GM18951 (cell line): ENCODE data around the gene CYB561.

Experiments used
- POLR2A ChIP-seq: IDR thresholded peaks from 4 replicates; pipeline ENCODE4 v1.6.1; 2011; ENCODE audit warnings: mild to moderate bottlenecking; ENCODE audit not compliant: insufficient read length, insufficient read depth; ENCODE audit errors: extremely low read depth
- in situ Hi-C: fragments of 300-500 bp; cut with MboI; formaldehyde crosslinking; loops from one replicate; pipeline ENCODE4 v1.12.0; 2022; ENCODE audit warnings: low sequenced_read_pairs, mixed read lengths, inconsistent platforms; ENCODE audit not compliant: unreplicated experiment

CYB561 gene

GRCh38 chr17:63418540-63418939 is 27.6 kb downstream of the CYB561 start:
- in situ Hi-C loops, result no loop called here
- TF ChIP-seq POLR2A, result no peak

DNA sequence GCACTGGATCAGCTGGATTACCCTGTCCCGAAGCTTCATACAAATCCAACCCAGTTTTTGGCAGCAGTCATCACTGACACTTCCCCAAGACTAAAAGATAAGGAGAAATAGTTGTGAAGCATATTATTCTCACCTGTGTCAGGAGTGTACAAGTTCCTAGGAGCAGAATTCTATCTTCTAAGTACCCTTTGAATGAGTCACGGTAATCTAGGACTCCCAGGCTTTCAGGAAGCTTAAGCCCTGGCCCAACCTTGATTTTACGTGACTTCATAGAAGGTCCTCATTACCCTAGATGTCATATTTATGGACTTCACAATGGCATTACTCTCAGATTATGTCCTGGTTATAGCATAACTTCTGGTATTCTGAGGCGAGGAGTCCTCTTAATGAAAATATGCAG is 31.9 kb downstream of the CYB561 start:
- in situ Hi-C loops, result no loop called here
- TF ChIP-seq POLR2A, result no peak

- in situ Hi-C loops, result no loop called here
- no peak for TF ChIP-seq POLR2A
These were observed 33.0 kb downstream of the CYB561 start for GRCh38 chr17:63413128-63413527.

DNA sequence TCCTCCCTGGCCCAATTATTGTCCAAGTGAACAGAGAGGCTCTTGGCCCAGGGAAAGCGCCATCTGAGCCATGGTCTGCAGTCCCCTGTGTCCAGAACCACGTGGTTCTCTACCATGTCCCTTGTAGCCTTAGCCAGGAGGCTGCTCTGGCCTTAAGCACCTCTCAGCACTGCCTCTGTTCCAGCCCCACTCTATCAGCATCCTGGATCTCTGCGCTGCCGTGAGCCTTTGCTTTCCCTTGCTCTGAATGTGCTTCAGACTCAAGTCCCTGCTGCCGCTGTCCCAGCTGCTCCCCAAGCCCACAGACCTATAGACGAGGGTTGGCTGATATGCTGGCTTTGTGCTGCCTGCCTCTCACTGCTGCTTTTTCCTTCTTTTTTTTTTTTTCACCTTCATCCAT is 33.9 kb downstream of the CYB561 start:
- no peak for TF ChIP-seq POLR2A
- in situ Hi-C loops, result no loop called here

DNA sequence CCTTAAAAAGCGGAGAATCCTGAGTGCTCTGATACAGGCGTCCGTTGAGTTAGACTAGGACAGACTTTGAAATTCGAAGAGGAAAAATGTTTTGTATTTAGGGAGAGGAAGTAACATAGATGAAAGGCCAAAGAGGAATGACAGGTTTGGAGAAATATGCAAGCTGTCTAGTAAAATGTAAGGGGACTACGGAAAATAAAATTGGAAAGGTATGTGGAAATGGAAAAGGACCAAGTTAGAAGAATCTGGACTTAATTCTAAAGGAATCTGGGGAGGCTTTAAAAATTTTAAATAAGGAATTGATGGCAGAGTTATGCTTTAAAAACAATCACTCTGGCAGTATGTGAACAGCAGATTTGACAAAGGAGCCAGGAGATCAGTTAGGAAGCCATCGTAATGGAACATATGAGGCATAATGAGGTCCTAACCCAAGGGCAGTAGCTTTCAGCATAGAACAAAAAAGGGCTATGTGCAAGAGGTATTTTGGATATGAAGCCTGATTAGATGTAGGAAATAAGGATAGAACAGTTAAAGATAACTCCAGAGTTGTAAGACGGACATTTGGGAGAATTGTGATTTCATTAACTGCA is 38.3 kb downstream of the CYB561 start:
- no peak for TF ChIP-seq POLR2A
- in situ Hi-C loops, result no loop called here

DNA sequence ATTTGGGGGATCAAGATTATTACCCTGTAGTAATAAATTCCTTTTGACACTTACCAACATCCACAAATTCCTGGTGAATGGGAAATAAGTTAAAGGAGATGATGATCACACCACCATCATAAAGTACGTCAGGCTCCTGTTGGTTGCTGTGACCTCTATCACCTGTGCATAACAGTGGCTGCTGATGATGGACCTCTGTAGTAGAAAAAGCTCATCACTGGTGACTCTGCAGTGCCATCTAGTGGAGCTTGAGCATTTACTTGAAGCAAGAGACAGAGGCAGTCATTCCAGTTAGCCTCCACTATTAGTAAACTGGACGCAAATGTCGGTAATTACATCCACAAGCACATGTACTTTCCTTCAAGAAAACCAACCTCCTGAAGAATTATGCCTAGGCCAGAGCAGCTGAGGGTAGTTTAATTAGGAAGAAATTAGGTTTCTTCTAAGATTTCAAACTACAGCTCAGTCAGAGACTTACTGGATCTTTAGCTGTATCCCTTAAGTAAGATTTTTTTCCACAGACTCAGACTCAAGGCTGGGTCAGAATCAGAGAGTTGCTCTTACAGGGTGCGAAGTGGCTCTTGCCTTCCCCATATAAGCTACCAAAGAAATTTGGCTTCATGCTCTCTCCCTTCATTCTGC is 39.3 kb downstream of the CYB561 start:
- TF ChIP-seq POLR2A, result no peak
- in situ Hi-C loops, result no loop called here

DNA sequence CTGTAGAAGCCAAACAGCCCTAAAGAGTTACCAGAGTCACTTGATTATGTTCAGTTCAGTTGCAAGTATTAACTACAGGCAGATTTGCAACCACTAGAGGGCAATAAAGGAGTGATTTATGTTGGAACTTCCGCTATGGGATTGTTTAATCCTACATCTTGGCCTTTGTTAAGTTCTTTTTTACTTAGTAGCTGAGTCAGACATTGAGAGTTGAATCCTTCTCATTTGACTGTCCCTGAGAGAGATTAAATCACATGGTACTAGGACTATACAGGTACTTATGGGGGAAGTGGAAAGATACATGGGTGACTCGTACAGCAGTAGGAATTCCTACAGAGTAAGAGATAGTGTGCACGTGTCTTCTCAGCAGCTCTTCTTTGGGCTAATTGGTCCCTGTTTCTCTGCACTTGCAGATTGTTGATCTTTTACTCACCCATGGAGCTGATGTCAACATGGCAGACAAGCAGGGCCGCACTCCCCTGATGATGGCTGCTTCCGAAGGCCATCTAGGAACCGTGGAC is 40.3 kb downstream of the CYB561 start:
- in situ Hi-C loops, result no loop called here
- TF ChIP-seq POLR2A, result no peak

DNA sequence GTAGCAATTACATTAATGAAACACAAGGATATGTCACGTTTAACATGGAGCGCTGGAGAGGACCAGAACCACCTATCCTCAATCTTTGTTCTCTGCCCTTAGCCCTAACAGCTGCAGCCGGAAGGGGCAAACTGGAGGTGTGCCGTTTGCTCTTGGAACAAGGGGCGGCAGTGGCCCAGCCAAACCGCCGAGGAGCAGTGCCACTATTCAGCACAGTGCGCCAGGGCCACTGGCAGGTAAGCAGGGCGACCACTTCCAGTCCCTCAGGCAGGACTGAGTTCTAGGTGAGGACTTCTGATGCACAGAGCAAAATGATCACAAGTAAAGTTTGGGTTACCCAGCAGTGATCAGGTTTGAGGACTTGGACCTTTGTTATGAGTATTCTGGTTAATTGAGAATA is 41.1 kb downstream of the CYB561 start:
- in situ Hi-C loops, result no loop called here
- no peak for TF ChIP-seq POLR2A

- in situ Hi-C loops, result no loop called here
These were observed 43.5 kb downstream of the CYB561 start for GRCh38 chr17:63402431-63403212.

GRCh38 chr17:63399856-63400255 is 46.2 kb downstream of the CYB561 start:
- in situ Hi-C loops, result loop anchor here (25.0 kb wide), 2 partner anchors 313 to 713 kb away; no protein-coding TSS in a partner anchor
- no peak for TF ChIP-seq POLR2A

More at GRCh38 chr17:63402431-63403212, 43.5 kb downstream of the CYB561 start:
- no peak for TF ChIP-seq POLR2A

- in situ Hi-C loops, result loop anchor here (25.0 kb wide), 2 partner anchors 312 to 712 kb away; no protein-coding TSS in a partner anchor
- no peak for TF ChIP-seq POLR2A
These were observed 46.8 kb downstream of the CYB561 start for GRCh38 chr17:63399316-63399715.

- in situ Hi-C loops, result loop anchor here (25.0 kb wide), 2 partner anchors 311 to 711 kb away; no protein-coding TSS in a partner anchor
- TF ChIP-seq POLR2A, result no peak
These were observed 47.4 kb downstream of the CYB561 start for GRCh38 chr17:63398680-63399079.

- TF ChIP-seq POLR2A, result no peak
- in situ Hi-C loops, result loop anchor here (25.0 kb wide), 2 partner anchors 308 to 708 kb away; no protein-coding TSS in a partner anchor
These were observed 50.9 kb downstream of the CYB561 start for GRCh38 chr17:63395075-63395805.
